Measurements from ENCODE around the gene CDH7.

CDH7 gene

GRCh38 chr18:65767406-65767805, 16.6 kb downstream of the CDH7 start:
- WGBS (ENCODE audit: insufficient coverage, insufficient read length), result no CpG with 5 or more reads among the region's 2 CpGs
- H3K36me3 ChIP-seq (ENCODE audit: control insufficient read depth, insufficient read depth, low read length), result no peaks in the 10 kb centered on the region
- DNase-seq (ENCODE audit: low read depth, low spot score), result no peak
- H3K27ac ChIP-seq (ENCODE audit: low read length), result no peak overlapping the region
- no peaks in the 10 kb centered on the region for H3K9me3 ChIP-seq (ENCODE audit: control insufficient read depth, insufficient read depth, low read length)
- H3K4me1 ChIP-seq (ENCODE audit: control insufficient read depth, insufficient read depth, low read length), result no peaks in the 10 kb centered on the region
- H3K27me3 ChIP-seq (ENCODE audit: control insufficient read depth, insufficient read depth, low read length), result no peaks in the 10 kb centered on the region
- no peak overlapping the region for H3K4me3 ChIP-seq (ENCODE audit: low read length)

DNA sequence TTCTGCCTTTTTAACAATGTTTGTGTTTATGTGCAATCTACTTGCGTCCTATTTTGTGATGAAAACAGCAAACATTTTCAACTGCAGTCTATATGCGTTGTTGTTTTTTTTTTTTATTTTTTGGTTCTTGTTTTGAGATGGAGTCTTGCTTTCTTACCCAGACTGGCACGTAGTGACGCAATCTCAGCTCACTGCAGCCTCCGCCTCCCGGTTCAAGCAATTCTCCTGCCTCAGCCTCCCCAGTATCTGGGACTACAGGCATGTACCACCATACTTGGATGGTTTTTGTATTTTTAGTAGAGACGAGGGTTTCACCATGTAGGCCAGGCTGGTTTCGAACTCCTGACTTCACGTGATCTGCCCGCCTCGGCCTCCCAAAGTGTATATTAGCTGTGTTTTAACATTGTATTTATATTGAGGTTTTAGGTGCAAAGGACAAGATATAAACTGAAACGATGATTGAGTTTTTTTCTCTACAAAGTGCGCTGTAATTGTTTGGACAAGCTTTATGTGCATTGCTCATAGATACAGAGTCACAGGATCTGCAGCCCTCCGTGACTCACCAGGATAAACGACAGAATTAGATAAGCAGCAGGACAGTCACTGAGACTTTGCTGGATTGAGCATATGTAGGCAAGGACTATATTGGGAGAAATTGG, 17.4 kb downstream of the CDH7 start:
- H3K27me3 ChIP-seq (ENCODE audit: control insufficient read depth, insufficient read depth, low read length), result no peaks in the 10 kb centered on the region
- no peaks in the 10 kb centered on the region for H3K9me3 ChIP-seq (ENCODE audit: control insufficient read depth, insufficient read depth, low read length)
- no peaks in the 10 kb centered on the region for H3K36me3 ChIP-seq (ENCODE audit: control insufficient read depth, insufficient read depth, low read length)
- no peak overlapping the region for H3K4me3 ChIP-seq (ENCODE audit: low read length)
- DNase-seq (ENCODE audit: low read depth, low spot score), result no peak
- H3K4me1 ChIP-seq (ENCODE audit: control insufficient read depth, insufficient read depth, low read length), result no peaks in the 10 kb centered on the region
- WGBS (ENCODE audit: insufficient coverage, insufficient read length), result no CpG with 5 or more reads among the region's 15 CpGs
- no peak overlapping the region for H3K27ac ChIP-seq (ENCODE audit: low read length)

DNA sequence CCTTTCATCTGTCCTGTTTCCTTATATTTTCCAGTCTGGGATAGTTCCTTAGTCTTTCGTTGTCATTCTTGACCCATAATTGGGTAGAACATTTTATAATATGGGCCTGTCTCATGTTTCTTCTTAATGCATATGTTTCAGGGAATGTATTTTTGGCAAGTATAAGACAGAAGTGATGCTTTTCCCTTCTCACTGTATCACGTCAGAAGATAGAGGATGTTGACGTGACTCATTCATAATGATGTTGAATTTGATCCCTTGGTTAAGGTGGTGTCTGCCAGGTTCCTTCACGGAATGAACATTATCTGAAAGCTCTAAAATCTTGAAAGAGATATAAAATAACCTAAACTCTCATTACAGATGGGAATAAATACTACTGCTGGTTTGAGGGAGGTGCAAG, 18.8 kb downstream of the CDH7 start:
- no CpG with 5 or more reads among the region's 4 CpGs for WGBS (ENCODE audit: insufficient coverage, insufficient read length)
- no peak for DNase-seq (ENCODE audit: low read depth, low spot score)
- Histone ChIP-seq H3K27me3 (ENCODE audit: control insufficient read depth, insufficient read depth, low read length) (no peaks in the 10 kb centered on the region), H3K27ac (ENCODE audit: low read length) (no peak overlapping the region), H3K4me1 (ENCODE audit: control insufficient read depth, insufficient read depth, low read length) (no peaks in the 10 kb centered on the region), H3K9me3 (ENCODE audit: control insufficient read depth, insufficient read depth, low read length) (no peaks in the 10 kb centered on the region), H3K36me3 (ENCODE audit: control insufficient read depth, insufficient read depth, low read length) (no peaks in the 10 kb centered on the region), H3K4me3 (ENCODE audit: low read length) (no peak overlapping the region)

- Histone ChIP-seq H3K4me1 (ENCODE audit: control insufficient read depth, insufficient read depth, low read length) (no peaks in the 10 kb centered on the region), H3K27ac (ENCODE audit: low read length) (no peak overlapping the region), H3K4me3 (ENCODE audit: low read length) (no peak overlapping the region), H3K36me3 (ENCODE audit: control insufficient read depth, insufficient read depth, low read length) (no peaks in the 10 kb centered on the region), H3K27me3 (ENCODE audit: control insufficient read depth, insufficient read depth, low read length) (no peaks in the 10 kb centered on the region), H3K9me3 (ENCODE audit: control insufficient read depth, insufficient read depth, low read length) (no peaks in the 10 kb centered on the region)
- no peak for DNase-seq (ENCODE audit: low read depth, low spot score)
- WGBS (ENCODE audit: insufficient coverage, insufficient read length), result no CpG with 5 or more reads among the region's 2 CpGs
Measured at GRCh38 chr18:65786474-65786873, 35.7 kb downstream of the CDH7 start.

DNA sequence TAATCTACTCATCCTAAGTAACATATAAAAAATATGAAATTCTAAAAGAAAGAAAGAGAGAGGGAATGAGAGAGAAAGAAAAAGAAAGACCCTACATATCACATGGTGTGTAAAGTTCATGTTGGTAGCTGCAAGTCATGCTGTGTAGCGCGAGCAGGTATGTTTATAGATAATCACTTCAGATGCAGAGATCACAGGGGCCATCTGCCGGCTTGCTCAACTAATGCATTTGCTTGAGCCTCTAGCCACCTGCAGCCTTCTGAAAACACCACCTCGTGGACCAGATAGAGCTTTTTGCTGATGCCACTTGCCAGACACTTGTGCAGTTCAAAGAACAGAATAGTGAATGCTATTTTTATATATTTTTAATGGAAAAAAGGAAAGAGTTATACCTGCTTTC, 37.6 kb downstream of the CDH7 start:
- no CpG with 5 or more reads among the region's 4 CpGs for WGBS (ENCODE audit: insufficient coverage, insufficient read length)
- Histone ChIP-seq H3K27me3 (ENCODE audit: control insufficient read depth, insufficient read depth, low read length) (no peaks in the 10 kb centered on the region), H3K36me3 (ENCODE audit: control insufficient read depth, insufficient read depth, low read length) (no peaks in the 10 kb centered on the region), H3K9me3 (ENCODE audit: control insufficient read depth, insufficient read depth, low read length) (no peaks in the 10 kb centered on the region), H3K27ac (ENCODE audit: low read length) (no peak overlapping the region), H3K4me1 (ENCODE audit: control insufficient read depth, insufficient read depth, low read length) (no peaks in the 10 kb centered on the region), H3K4me3 (ENCODE audit: low read length) (no peak overlapping the region)
- DNase-seq (ENCODE audit: low read depth, low spot score), result no peak

GRCh38 chr18:65790604-65791003, 39.8 kb downstream of the CDH7 start:
- H3K27ac ChIP-seq (ENCODE audit: low read length), result no peak overlapping the region
- no peaks in the 10 kb centered on the region for H3K9me3 ChIP-seq (ENCODE audit: control insufficient read depth, insufficient read depth, low read length)
- H3K4me3 ChIP-seq (ENCODE audit: low read length), result no peak overlapping the region
- H3K27me3 ChIP-seq (ENCODE audit: control insufficient read depth, insufficient read depth, low read length), result no peaks in the 10 kb centered on the region
- DNase-seq (ENCODE audit: low read depth, low spot score), result no peak
- no peaks in the 10 kb centered on the region for H3K36me3 ChIP-seq (ENCODE audit: control insufficient read depth, insufficient read depth, low read length)
- no CpG with 5 or more reads among the region's 4 CpGs for WGBS (ENCODE audit: insufficient coverage, insufficient read length)
- H3K4me1 ChIP-seq (ENCODE audit: control insufficient read depth, insufficient read depth, low read length), result no peaks in the 10 kb centered on the region

DNA sequence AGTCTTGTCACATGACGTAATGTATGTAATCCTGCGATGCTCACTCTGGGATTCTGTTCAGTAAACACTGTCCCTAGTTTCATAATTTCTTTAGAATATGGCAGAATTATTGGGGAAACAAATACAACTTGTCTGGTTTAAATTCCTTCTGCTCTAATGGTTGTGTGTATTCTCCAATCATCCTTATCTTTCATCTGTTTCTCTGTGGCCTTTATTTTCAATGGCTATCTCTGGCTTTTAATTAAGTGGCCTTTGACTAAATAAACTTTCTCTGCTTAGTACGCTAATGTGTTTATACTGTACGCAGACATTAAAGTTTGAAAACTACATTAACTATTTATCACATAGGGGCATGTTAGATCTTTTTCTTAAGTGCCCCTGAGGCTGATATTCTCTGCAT, 40.9 kb downstream of the CDH7 start:
- no CpG with 5 or more reads among the region's 4 CpGs for WGBS (ENCODE audit: insufficient coverage, insufficient read length)
- Histone ChIP-seq H3K4me1 (ENCODE audit: control insufficient read depth, insufficient read depth, low read length) (no peaks in the 10 kb centered on the region), H3K36me3 (ENCODE audit: control insufficient read depth, insufficient read depth, low read length) (no peaks in the 10 kb centered on the region), H3K4me3 (ENCODE audit: low read length) (no peak overlapping the region), H3K9me3 (ENCODE audit: control insufficient read depth, insufficient read depth, low read length) (no peaks in the 10 kb centered on the region), H3K27ac (ENCODE audit: low read length) (no peak overlapping the region), H3K27me3 (ENCODE audit: control insufficient read depth, insufficient read depth, low read length) (no peaks in the 10 kb centered on the region)
- DNase-seq (ENCODE audit: low read depth, low spot score), result no peak

DNA sequence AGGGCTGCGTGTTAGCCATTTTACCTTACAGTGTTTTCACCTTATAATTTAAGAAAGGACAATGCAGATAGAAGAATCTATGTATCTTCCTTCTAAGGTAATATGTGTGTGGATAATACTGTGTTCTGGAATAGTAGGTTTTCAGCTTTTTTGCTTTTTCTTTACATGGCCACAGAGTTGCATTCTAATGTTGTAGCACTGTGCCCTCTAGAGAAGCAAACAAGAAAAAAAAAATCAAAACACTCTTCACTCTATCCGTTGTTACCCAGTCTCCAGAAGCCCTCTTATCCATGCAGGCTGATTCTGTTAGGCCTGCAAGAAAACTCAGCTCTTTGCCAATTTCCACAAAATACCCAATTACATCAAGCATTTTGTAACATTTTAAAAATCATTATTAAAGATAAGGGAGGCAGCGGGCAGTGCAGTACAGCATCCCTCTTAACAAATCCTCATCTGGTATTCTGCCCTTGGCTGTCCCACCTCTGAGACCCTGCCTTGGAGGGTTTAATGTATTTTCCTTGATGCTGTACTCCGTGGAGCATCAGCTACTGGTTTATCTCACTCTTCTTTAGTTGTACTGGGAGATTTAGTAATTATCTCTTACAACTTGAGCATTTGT, 41.8 kb downstream of the CDH7 start:
- no peaks in the 10 kb centered on the region for H3K27me3 ChIP-seq (ENCODE audit: control insufficient read depth, insufficient read depth, low read length)
- no peak overlapping the region for H3K27ac ChIP-seq (ENCODE audit: low read length)
- no peaks in the 10 kb centered on the region for H3K9me3 ChIP-seq (ENCODE audit: control insufficient read depth, insufficient read depth, low read length)
- H3K4me3 ChIP-seq (ENCODE audit: low read length), result no peak overlapping the region
- H3K36me3 ChIP-seq (ENCODE audit: control insufficient read depth, insufficient read depth, low read length), result no peaks in the 10 kb centered on the region
- no peaks in the 10 kb centered on the region for H3K4me1 ChIP-seq (ENCODE audit: control insufficient read depth, insufficient read depth, low read length)
- DNase-seq (ENCODE audit: low read depth, low spot score), result no peak
- WGBS (ENCODE audit: insufficient coverage, insufficient read length), result no CpG with 5 or more reads among the region's 4 CpGs

GRCh38 chr18:65808759-65809158, 57.9 kb downstream of the CDH7 start:
- no peaks in the 10 kb centered on the region for H3K36me3 ChIP-seq (ENCODE audit: control insufficient read depth, insufficient read depth, low read length)
- WGBS (ENCODE audit: insufficient coverage, insufficient read length), result 88% methylated on average over 3 of the region's 6 CpGs
- no peaks in the 10 kb centered on the region for H3K27me3 ChIP-seq (ENCODE audit: control insufficient read depth, insufficient read depth, low read length)
- no peak overlapping the region for H3K4me3 ChIP-seq (ENCODE audit: low read length)
- DNase-seq (ENCODE audit: low read depth, low spot score), result no peak
- H3K9me3 ChIP-seq (ENCODE audit: control insufficient read depth, insufficient read depth, low read length), result no peaks in the 10 kb centered on the region
- no peaks in the 10 kb centered on the region for H3K4me1 ChIP-seq (ENCODE audit: control insufficient read depth, insufficient read depth, low read length)
- H3K27ac ChIP-seq (ENCODE audit: low read length), result no peak overlapping the region

DNA sequence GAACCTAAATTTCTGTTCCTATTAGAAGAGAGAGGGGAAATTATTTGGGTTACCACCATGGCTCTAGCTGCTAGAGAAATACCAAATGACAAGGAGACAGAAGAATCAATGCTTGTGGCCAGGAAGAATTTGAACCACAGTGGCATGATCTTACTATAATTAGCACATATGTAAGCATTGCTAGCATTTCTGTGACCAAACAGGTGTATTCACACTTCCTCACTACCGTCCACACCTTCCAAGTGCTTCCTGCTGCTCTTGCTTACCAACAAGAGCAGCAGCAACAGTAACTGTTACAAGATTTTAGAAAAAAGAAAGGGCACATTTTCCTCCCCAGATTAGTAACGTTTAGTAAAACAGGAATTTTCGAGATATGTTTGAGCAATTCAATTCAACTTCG, 60.5 kb downstream of the CDH7 start:
- no peaks in the 10 kb centered on the region for H3K36me3 ChIP-seq (ENCODE audit: control insufficient read depth, insufficient read depth, low read length)
- H3K4me3 ChIP-seq (ENCODE audit: low read length), result no peak overlapping the region
- no peaks in the 10 kb centered on the region for H3K9me3 ChIP-seq (ENCODE audit: control insufficient read depth, insufficient read depth, low read length)
- H3K27ac ChIP-seq (ENCODE audit: low read length), result no peak overlapping the region
- no peak for DNase-seq (ENCODE audit: low read depth, low spot score)
- H3K4me1 ChIP-seq (ENCODE audit: control insufficient read depth, insufficient read depth, low read length), result no peaks in the 10 kb centered on the region
- no peaks in the 10 kb centered on the region for H3K27me3 ChIP-seq (ENCODE audit: control insufficient read depth, insufficient read depth, low read length)
- WGBS (ENCODE audit: insufficient coverage, insufficient read length), result no CpG with 5 or more reads among the region's 4 CpGs

GRCh38 chr18:65815506-65815905, 64.7 kb downstream of the CDH7 start:
- no peaks in the 10 kb centered on the region for H3K4me1 ChIP-seq (ENCODE audit: control insufficient read depth, insufficient read depth, low read length)
- H3K9me3 ChIP-seq (ENCODE audit: control insufficient read depth, insufficient read depth, low read length), result no peaks in the 10 kb centered on the region
- H3K27me3 ChIP-seq (ENCODE audit: control insufficient read depth, insufficient read depth, low read length), result no peaks in the 10 kb centered on the region
- no peak overlapping the region for H3K4me3 ChIP-seq (ENCODE audit: low read length)
- no peak overlapping the region for H3K27ac ChIP-seq (ENCODE audit: low read length)
- DNase-seq (ENCODE audit: low read depth, low spot score), result no peak
- WGBS (ENCODE audit: insufficient coverage, insufficient read length), result 100% methylated on average over 1 of the region's 2 CpGs
- H3K36me3 ChIP-seq (ENCODE audit: control insufficient read depth, insufficient read depth, low read length), result no peaks in the 10 kb centered on the region
